H7 (cell line): ENCODE results near the gene TDRD6. TPM values are rescaled to one million over a fixed set of nuclear protein-coding genes. Genes with fewer than 3 reads are reported as not detected.
A peak's percentile ranks its signal among the peaks of the same experiment; 100 is the strongest.
"Not testable (repeated sequence)": the region's sequence is repeated elsewhere in the genome, so short reads cannot be mapped to it uniquely, and the experiment has no call there.

Experiments
- DNase-seq: peaks from one replicate; pipeline ENCODE4 v3.0.0; 2012
- H3K27me3 ChIP-seq: 2 replicates; pipeline ENCODE4 v1.6.0; 2011; ENCODE audit warnings: mild to moderate bottlenecking, low read length; ENCODE audit not compliant: control insufficient read depth, insufficient read depth
- H3K36me3 ChIP-seq: replicated peaks from 2 replicates; pipeline ENCODE4 v1.5.1; 2011; ENCODE audit warnings: low read length; ENCODE audit not compliant: control insufficient read depth, insufficient read depth
- H3K4me3 ChIP-seq: 2 replicates; pipeline ENCODE4 v1.5.1; 2011; ENCODE audit warnings: low read depth, mild to moderate bottlenecking, control low read depth, low read length, moderate library complexity; ENCODE audit not compliant: insufficient read depth
- total RNA-seq: library from RNA; depleted of rRNA; stranded (reverse); fragments of >200 nt; shearing (Covaris generic); gene quantifications from 2 replicates; pipeline ENCODE4 v1.2.3, GENCODE V29; 2014; rRNA removed

The TDRD6 gene
- total RNA-seq, 1 experiment from 2014 or later, result not detected

DNA sequence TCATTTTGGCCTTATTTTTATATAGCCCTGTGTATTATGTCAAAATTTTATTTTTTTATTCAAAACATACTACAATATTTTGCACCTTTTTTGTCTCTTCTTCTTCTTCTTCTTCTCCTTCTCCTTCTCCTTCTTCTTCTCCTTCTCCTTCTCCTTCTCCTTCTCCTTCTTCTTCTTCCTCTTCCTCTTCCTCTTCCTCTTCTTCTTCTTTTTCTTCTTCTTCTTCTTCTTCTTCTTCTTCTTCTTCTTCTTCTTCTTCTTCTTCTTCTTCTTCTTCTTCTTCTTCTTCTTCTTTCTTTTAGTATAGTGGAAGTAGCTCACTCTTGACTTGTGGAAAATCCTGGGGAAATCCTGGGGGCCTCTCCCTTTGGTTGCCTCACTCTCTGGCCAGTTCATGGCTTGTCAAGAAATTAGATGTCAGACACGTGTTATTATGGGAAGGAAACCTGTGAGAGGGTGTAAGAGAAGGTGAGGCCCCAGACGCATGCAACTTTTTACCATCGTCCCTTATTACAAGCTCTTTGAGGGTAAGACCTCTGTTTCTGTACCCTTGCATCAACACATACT lies 56.6 kb downstream of the TDRD6 start:
- not testable (repeated sequence) for H3K36me3 ChIP-seq, H3K4me3 ChIP-seq, DNase-seq, H3K27me3 ChIP-seq

DNA sequence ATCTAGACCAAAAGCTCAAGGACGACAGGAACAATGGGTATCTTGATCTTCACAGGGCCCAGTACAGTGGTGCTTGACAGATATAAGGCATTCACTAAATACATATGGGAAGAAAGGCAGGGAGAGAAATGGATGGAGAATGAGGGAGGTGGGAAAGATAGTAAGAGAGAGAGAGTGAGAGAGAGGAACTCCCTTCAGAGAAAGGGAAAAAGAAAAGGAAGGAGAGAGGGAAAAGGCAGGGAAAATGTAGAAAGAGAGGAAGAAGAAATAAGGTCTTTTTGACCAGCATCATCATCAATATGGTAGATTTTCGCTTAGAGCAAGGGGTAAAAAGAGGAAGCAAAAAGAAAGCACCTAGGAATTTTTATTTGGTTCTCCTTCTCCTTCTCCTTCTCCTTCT lies 58.3 kb downstream of the TDRD6 start:
- DNase-seq, result no peak
- Histone ChIP-seq H3K27me3 (peaks cover 4% of the 10 kb centered on the region), H3K4me3 (no peak overlapping the region), H3K36me3 (no peaks in the 10 kb centered on the region)

DNA sequence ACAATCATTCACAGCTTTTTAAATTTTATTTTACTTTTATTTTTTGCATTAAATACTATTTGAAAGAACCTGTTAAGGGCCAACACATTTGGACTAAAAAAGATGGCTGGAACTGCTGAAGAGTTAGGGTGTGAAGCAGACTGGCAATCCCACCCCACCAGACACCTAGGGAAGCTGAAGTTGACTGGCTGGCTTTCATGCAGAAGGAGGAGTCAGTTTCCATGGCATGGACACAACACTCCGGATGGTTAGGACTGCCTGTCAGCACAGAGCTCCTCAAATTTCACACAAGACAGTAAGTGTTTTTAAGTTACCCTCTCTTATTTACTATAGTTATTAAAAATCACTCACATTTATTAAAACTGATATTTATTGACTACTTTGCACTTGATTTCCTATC lies 59.0 kb downstream of the TDRD6 start, which contains the start of gene ANKRD66:
Gene ANKRD66 (plus strand): TSS at position 238 of the 400 bp plus-strand sequence. CDS start 5,016 bp downstream, outside the sequence.
- Histone ChIP-seq H3K36me3 (no peaks in the 10 kb centered on the region), H3K27me3 (peaks cover 4% of the 10 kb centered on the region), H3K4me3 (no peak within 1 kb of the TSS)
- DNase-seq, result no peak

DNA sequence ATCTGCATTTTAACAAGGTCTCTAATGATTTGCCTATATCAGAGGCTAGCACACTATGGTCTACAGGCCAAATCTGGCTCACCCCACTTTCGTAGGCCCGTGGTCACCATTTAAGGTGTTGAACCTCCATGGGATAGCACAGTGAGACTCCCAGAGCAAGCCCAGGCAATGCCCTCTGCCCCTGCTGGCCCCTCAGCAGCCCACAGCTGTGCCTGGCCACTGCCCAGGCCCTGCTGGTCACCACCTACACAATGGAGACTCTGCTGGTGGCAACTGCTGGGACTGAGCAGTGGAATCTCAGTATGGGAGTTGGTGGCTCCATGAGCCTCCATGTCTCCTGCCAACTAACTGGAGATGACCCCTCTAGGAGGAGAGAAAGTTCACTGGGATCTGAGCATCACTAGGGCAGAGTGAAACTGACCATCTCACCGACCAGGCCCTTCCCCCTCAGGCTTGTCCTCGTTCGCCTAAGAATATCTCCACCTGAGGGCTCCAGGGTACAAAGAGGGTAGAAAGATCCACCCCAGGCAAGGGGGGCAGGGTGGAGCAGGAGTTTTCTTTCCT lies 61.3 kb downstream of the TDRD6 start:
- no peak for DNase-seq
- Histone ChIP-seq H3K4me3 (no peak overlapping the region), H3K36me3 (no peaks in the 10 kb centered on the region), H3K27me3 (peaks cover 4% of the 10 kb centered on the region)

DNA sequence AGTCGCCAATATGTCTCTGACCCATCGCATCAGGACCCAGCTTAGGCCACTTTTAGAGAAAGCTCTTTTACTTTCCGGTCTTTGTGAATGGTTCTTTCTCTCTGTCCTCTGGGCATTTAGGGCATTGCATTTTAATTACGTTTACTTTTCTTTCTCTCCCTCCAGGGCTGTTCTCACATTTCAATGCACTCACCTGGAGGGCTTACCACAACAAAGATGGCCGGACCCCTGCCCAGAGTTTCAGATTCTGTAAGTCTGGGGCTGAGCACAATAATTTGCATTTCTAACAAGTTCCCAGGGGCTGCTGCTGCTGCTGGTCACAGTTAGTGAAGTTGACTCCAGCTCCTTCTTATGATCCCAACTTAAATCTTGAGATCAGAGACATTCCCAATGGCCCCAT lies 62.0 kb downstream of the TDRD6 start:
- H3K36me3 ChIP-seq, result no peaks in the 10 kb centered on the region
- DNase-seq, result peak; percentile 45
- peaks cover 3% of the 10 kb centered on the region; the same call in 1 of the 2 replicates for H3K27me3 ChIP-seq
- H3K4me3 ChIP-seq, result no peak overlapping the region

DNA sequence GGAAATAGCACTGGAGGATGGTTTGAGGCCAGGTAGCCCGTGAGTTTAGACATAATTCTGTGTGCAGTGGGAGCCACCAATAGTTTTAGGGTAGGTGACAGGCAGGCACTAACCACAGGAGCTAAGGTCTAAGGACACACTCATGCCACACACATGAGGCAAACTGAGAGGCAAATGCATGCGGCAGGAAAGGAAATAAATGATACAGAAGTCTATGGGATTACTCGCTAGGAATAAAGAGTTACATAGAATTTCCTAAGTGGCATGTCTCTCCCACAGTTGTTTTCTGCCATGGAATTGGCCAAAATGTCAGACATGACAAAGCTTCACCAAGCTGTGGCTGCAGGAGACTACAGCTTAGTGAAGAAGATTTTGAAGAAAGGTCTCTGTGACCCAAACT lies 64.0 kb downstream of the TDRD6 start:
- no peak for DNase-seq
- Histone ChIP-seq H3K36me3 (no peaks in the 10 kb centered on the region), H3K4me3 (no peak overlapping the region), H3K27me3 (peaks cover 3% of the 10 kb centered on the region; the same call in 1 of the 2 replicates)

Other genes with a start within 250 kb of the TDRD6 start
- 1.5 and 2.8 TPM in 2 replicates for gene RCAN2, start 196.4 kb upstream of the TDRD6 start, total RNA-seq
- gene CYP39A1, start 35.1 kb upstream of the TDRD6 start, total RNA-seq, result 0.38 TPM in 1 of 2 replicates, not detected in the other
- gene SLC25A27, start 34.9 kb upstream of the TDRD6 start, total RNA-seq, result 0.28 and 0.52 TPM in 2 replicates
- 0.17 and 0.26 TPM in 2 replicates for gene PLA2G7, start 47.5 kb downstream of the TDRD6 start, total RNA-seq
- not detected in 2 replicates for gene ANKRD66, start 59.0 kb downstream of the TDRD6 start, total RNA-seq
- gene MEP1A, start 105.5 kb downstream of the TDRD6 start, total RNA-seq, result not detected in 2 replicates
- gene ADGRF5, start 234.1 kb downstream of the TDRD6 start, total RNA-seq, result under 0.01 and 1.0 TPM in 2 replicates